Breast epithelium (tissue), 4 donors: Measurements from ENCODE around the gene EML6. TPM values are rescaled to one million over a fixed set of nuclear protein-coding genes. Genes with fewer than 3 reads are reported as not detected.

Source experiments
- DNase-seq, 2 donors: peaks; one replicate each; pipeline ENCODE4 v3.0.0-alpha.2; 2019; ENCODE audit warnings: low spot score in 2 of 2
- H3K27ac ChIP-seq, 2 donors: fragments of 200-600 bp; sonication (generic) in 1 of 2; one replicate each; pipeline ENCODE4 v1.5.1; 2016 to 2019; ENCODE audit warnings: mild to moderate bottlenecking in 1 of 2
- H3K27me3 ChIP-seq, 2 donors: fragments of 200-600 bp; sonication (generic) in 1 of 2; one replicate each; pipeline versions ENCODE4 v1.5.1 to v1.6.0; 2017 to 2019; ENCODE audit warnings: control low read depth in 1 of 2, mild to moderate bottlenecking in 1 of 2
- H3K36me3 ChIP-seq: fragments of 200-600 bp; one replicate; pipeline ENCODE4 v1.5.1; 2019
- H3K4me1 ChIP-seq, 2 donors: fragments of 200-600 bp; sonication (generic); one replicate each; pipeline ENCODE4 v1.5.1; 2016 to 2019; ENCODE audit warnings: control low read depth in 1 of 2
- H3K4me3 ChIP-seq, 3 donors: fragments of 200-600 bp; sonication (generic); 1 replicate in 2 of 3; 2 replicates in 1 of 3; pipeline ENCODE4 v1.5.1; 2016 to 2019; ENCODE audit warnings: mild to moderate bottlenecking in 3 of 3, moderate library complexity in 2 of 3
- H3K9me3 ChIP-seq, 2 donors: fragments of 200-600 bp; sonication (generic) in 1 of 2; one replicate each; pipeline ENCODE4 v1.5.1; 2016 to 2019; ENCODE audit warnings: control low read depth in 1 of 2
- POLR2A ChIP-seq: fragments of 450-650 bp; IDR thresholded peaks from one replicate; pipeline ENCODE4 v1.6.1; 2016; ENCODE audit warnings: antibody characterized with exemption, mild to moderate bottlenecking, moderate library complexity
- POLR2AphosphoS5 ChIP-seq, 3 donors: sonication (generic); formaldehyde crosslinking; IDR thresholded peaks; one replicate each; pipeline ENCODE4 v1.6.1; 2017; ENCODE audit warnings: antibody characterized with exemption in 3 of 3
- intact Hi-C: fragments of 100-400 bp; cut with DNase I; formaldehyde crosslinking; loops from one replicate; pipeline ENCODE4 v1.15.1; 2023; ENCODE audit warnings: low total_unique reads
- total RNA-seq, 3 donors: library from RNA; depleted of rRNA; stranded (reverse); fragments of >200 nt; gene quantifications; one replicate each; pipeline ENCODE4 v1.1.0, GENCODE V29; 2016
- TF ChIP-seq, protein P1 (sequence below), 3 donors: fragments of 450-650 bp; IDR thresholded peaks; one replicate each; pipeline ENCODE4 v1.5.1; 2016 to 2017; ENCODE audit warnings: antibody characterized with exemption in 3 of 3, mild to moderate bottlenecking in 3 of 3, moderate library complexity in 3 of 3

Gene EML6
- total RNA-seq, 3 donors from 2014 or later: 1.9 to 5.9 (median 2.3) TPM

DNA sequence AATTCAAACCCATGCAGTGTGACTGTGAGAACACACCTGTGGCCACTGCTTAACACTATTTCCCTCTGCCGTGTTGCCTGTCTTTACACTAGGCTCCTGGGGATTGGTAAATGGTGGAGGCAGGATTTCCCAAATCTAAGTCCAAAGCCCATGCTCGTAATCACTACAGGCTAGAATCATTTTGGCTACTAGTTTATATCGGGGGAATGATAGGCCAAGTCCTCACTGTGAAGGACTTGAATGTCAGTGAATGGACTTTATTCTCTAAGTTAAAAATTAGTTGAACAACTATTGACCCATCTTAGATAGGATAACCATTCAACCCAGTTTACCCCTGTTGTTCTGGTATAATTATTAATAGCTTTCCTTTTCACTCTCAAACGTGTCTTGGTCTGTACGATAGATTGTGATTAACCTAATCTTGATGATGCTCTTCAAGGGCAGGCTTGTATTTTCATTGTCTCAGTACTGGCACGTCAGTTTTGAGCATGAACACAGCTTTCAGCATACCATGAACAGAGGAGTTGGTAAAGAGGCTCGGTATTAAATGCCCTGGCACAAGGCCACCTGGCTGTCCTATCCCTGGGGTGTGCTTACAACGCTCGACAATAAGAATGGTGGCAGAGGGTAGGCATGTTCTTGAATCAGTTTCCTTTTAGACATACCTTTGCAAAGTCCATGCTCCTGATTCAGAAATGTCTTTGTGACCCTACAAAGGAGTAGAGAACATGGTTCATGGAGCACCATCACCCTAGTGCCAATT is 177.9 kb downstream of the EML6 start:
- Histone ChIP-seq H3K9me3 (no peaks in the 10 kb centered on the region), H3K4me3 (no peak overlapping the region), H3K27me3 (no peaks in the 10 kb centered on the region), H3K4me1 (no peaks in the 10 kb centered on the region), H3K27ac (no peak overlapping the region), H3K36me3 (no peaks in the 10 kb centered on the region)
- no peak for DNase-seq
- no peak for TF ChIP-seq POLR2AphosphoS5 (IDR thresholded peaks at IDR 0.05)
- no peak for TF ChIP-seq POLR2A
- TF ChIP-seq, protein P1, sequence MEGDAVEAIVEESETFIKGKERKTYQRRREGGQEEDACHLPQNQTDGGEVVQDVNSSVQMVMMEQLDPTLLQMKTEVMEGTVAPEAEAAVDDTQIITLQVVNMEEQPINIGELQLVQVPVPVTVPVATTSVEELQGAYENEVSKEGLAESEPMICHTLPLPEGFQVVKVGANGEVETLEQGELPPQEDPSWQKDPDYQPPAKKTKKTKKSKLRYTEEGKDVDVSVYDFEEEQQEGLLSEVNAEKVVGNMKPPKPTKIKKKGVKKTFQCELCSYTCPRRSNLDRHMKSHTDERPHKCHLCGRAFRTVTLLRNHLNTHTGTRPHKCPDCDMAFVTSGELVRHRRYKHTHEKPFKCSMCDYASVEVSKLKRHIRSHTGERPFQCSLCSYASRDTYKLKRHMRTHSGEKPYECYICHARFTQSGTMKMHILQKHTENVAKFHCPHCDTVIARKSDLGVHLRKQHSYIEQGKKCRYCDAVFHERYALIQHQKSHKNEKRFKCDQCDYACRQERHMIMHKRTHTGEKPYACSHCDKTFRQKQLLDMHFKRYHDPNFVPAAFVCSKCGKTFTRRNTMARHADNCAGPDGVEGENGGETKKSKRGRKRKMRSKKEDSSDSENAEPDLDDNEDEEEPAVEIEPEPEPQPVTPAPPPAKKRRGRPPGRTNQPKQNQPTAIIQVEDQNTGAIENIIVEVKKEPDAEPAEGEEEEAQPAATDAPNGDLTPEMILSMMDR (IDR thresholded peaks at IDR 0.05): no peak
- intact Hi-C loops: no loop called here

DNA sequence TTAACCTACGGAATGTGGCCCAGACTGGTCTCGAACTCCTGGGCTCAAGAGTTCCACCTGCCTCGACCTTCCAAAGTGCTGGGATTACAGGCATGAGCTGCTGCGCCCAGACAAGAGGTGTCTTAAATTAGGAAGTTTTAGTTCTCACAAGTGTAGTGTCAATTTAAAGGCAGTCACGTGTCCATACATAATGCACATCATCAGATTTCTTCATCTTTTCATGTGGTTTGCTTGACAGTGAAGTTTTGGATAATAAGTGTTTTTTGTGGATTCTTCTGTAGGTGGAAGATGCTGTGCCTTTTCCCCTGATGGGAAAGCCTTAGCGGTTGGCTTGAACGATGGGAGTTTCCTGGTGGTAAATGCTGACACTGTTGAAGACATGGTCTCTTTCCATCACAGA is 179.3 kb downstream of the EML6 start:
- DNase-seq: no peak
- H3K27ac ChIP-seq: no peak overlapping the region
- no peak overlapping the region for H3K4me3 ChIP-seq
- intact Hi-C loops: no loop called here
- no peaks in the 10 kb centered on the region for H3K36me3 ChIP-seq
- no peaks in the 10 kb centered on the region for H3K27me3 ChIP-seq
- H3K9me3 ChIP-seq: no peaks in the 10 kb centered on the region
- TF ChIP-seq POLR2AphosphoS5 (IDR thresholded peaks at IDR 0.05) (no peak), POLR2A (no peak)
- TF ChIP-seq, protein P1 (IDR thresholded peaks at IDR 0.05): no peak
- H3K4me1 ChIP-seq: no peaks in the 10 kb centered on the region

DNA sequence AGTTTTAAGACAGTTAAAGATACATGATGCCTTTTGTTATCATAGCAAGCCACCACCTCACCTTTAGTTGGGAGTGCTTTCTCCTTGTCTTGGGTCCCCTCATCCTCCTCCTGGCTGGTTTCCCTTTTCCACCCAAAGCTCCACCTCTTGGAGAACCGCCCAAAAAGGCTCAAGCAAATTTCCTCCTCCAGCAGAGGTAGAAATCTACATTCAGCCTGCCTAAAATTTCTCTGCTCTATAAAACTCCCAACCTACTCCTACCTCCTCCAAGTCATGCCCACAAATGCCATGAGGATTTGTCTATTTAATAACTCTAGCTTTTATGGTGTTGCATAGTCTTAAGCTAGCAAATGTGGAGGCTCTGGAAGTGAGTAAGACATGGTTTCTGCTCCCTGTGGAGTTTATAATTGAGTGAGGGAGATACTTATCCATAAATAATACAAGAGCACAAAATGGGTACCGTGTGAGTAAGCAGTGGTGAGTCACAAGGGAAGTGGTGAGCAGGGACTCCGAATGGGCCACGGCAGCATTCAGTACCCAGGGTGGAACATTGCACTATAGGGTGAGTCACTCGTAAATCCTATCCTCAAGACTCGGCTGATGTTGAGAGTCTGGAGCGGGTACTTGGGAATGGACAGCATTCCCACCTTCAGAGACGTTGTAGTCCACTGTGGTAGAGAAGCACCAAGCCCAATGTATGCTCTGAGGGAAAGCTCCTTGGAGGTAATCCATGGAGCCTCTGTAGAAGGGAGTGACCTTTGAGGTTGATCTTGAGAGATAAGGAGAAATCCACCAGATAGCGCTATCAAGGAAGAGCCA is 180.5 kb downstream of the EML6 start:
- Histone ChIP-seq H3K9me3 (no peaks in the 10 kb centered on the region), H3K4me3 (no peak overlapping the region), H3K4me1 (no peaks in the 10 kb centered on the region), H3K27ac (peak overlapping the region; percentile 45 to 67), H3K36me3 (no peaks in the 10 kb centered on the region), H3K27me3 (no peaks in the 10 kb centered on the region)
- no peak for DNase-seq
- TF ChIP-seq, protein P1 (IDR thresholded peaks at IDR 0.05): no peak
- no peak for TF ChIP-seq POLR2A
- intact Hi-C loops: no loop called here

DNA sequence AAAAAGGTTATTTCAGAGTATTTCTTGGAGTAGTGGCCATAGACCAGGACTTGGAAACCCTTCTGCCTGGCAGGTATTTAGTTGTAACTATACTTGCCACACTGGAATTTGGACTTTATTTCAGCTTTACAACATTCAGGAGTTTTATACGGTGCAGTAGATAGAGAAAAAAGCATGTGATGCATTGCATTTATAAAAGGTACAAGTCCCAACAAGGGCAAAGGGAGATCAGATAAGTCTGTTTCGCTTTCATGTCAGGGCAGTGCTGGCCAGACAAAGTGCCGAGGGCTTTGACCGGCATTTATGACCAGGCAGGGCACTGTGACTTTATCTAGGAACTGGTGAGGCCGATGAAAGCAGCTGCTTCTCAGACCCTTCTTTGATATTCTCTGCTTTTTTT is 181.4 kb downstream of the EML6 start:
- no peaks in the 10 kb centered on the region for H3K4me1 ChIP-seq
- no peaks in the 10 kb centered on the region for H3K9me3 ChIP-seq
- DNase-seq: no peak
- intact Hi-C loops: no loop called here
- no peaks in the 10 kb centered on the region for H3K27me3 ChIP-seq
- no peak overlapping the region for H3K4me3 ChIP-seq
- TF ChIP-seq POLR2AphosphoS5 (IDR thresholded peaks at IDR 0.05) (no peak), POLR2A (no peak)
- TF ChIP-seq, protein P1 (IDR thresholded peaks at IDR 0.05): no peak
- no peaks in the 10 kb centered on the region for H3K36me3 ChIP-seq
- H3K27ac ChIP-seq: peak overlapping the region; percentile 45 to 67

DNA sequence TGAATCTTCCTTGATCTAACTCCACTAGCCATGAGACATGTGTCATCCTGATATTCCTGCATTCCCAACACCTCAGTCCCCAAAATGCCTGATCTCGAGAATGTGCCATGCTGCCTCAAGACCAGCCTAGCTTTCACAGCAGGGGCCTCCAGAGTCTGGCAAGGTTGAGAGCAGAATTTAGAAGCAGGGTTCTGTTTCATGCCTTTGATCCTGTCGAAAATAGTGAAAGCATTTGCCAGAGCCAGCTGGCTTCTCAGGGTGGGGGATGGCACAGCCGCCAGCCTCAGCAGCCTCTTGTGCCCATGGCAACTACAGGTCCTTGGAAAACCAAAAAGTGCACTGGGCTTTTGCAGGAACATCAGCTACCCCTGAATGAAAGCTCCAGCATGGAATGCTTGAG is 183.3 kb downstream of the EML6 start:
- TF ChIP-seq, protein P1 (IDR thresholded peaks at IDR 0.05): no peak
- TF ChIP-seq POLR2A (no peak), POLR2AphosphoS5 (IDR thresholded peaks at IDR 0.05) (no peak)
- no peak for DNase-seq

More for the DNA sequence above, 183.3 kb downstream of the EML6 start:
- no peaks in the 10 kb centered on the region for H3K27me3 ChIP-seq
- no peaks in the 10 kb centered on the region for H3K36me3 ChIP-seq
- no peak overlapping the region for H3K27ac ChIP-seq
- intact Hi-C loops: no loop called here
- H3K9me3 ChIP-seq: no peaks in the 10 kb centered on the region
- H3K4me1 ChIP-seq: no peaks in the 10 kb centered on the region
- H3K4me3 ChIP-seq: no peak overlapping the region
